ENCODE results near the gene TMIGD1.
"Not testable (repeated sequence)": the region's sequence is repeated elsewhere in the genome, so short reads cannot be mapped to it uniquely, and the experiment has no call there.

The TMIGD1 gene

DNA sequence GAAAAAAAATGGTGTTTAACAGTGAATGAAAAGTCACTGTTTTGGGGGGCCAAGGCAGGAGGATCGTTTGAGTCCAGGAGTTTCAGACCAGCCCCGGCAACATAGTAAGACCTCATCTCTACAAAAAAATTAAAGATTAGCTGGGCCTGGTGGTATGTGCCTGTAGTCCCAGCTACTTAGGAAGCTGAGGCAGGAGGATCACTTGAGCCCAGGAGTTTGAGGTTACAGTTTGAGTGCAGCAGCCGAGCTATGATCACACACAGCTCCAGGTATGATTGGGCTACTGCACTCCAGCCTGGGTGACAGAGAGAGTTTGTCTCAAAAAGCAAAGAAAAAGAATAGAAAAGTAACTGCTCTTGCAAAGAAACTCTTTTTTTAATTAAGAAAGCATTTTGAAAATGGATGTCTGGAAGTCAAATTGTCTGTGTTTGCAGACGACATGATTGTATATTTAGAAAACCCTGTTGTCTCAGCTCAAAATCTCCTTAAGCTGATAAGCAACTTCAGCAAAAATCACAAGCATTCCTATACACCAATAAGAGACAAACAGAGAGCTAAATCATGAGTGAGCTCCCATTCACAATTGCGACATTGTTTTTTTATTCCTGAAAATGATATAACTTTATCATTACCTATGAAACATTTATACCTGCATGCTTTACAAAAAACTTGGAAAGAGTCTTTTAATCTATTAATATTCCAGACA is 24.4 kb upstream of the TMIGD1 start:
- in situ Hi-C loops (cut with HindIII; ENCODE audit: low sequenced_read_pairs): no loop called here

DNA sequence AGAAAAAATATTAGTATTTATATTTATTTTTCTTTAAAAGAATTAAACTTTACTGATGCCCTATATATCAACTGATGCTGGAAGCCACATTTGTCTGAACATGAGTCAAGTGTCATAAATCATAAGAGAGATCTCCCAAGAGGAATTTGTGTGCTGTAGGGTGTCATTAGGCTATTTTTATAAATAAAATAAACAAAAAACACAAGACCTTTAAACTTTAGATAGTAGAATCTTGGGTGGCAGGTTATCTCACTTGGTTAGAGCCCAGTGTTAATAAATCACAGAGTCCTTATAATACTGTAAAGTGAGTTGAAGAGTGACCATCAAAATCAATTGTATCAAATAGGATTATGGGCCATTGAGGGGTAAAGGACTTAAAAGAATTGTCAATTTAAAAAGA is 23.6 kb upstream of the TMIGD1 start:
- in situ Hi-C loops (cut with HindIII; ENCODE audit: low sequenced_read_pairs): no loop called here

DNA sequence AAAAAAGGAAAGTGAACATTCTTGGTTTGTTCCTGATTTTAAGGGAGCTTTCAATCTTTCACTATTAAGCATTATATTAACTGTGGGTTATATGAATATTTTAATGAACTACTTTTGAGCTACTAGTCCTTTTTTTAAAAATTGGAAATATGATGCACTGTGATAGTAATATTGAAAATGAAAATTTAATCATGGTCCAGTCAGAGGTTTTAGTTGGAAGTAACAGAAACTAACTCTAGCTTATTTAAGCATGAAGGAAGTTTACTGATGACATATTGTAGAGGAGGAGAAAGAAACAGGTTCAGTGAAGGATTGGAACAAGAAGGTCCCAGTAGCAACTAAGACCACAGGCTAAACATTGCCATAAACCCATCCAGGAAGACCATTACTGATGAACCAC is 20.8 kb upstream of the TMIGD1 start:
- in situ Hi-C loops (cut with HindIII; ENCODE audit: low sequenced_read_pairs): no loop called here

DNA sequence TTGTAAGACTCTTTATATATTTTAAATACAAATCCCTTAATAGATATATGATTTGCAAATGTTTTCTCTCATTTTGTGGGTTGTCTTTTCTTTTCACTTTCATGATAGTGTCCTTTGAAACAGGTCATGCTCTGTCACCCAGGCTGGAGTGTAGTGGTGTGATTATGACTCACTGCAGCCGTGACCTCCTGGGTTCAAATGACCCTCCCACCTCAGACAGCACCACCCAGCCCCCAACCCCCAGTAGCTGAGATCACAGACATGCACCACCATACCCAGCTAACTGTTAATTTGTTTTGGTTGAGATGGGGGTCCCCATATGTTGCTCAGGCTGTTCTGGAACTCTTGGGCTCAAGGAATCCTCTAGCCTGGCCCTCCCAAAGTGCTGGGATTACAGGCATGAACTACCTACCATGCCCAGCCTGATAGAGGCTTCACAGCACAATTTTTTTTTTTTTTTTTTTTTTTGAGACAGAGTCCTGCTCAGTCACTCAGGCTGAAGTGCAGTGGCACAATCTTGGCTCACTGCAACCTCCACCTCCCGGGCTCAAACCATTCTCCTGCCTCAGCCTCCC is 18.5 kb upstream of the TMIGD1 start:
- in situ Hi-C loops (cut with HindIII; ENCODE audit: low sequenced_read_pairs): no loop called here

DNA sequence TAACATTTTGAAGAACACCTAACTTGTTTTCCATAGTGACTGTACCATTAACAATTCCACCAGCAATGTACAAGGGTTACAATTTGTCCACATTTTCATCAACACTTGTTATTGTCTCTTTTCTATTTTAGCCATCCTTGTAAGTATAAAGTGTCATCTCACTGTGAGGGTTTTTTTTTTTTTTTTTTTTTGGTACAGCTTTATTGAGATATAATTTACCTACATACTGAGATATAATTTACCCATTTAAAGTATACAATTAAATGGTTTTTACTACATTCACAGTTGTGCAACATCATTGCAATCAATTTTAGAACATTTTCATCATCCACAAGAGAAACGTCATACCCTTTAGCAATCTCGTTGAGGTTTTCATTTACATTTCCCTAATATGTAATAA is 17.9 kb upstream of the TMIGD1 start:
- in situ Hi-C loops (cut with HindIII; ENCODE audit: low sequenced_read_pairs): no loop called here

DNA sequence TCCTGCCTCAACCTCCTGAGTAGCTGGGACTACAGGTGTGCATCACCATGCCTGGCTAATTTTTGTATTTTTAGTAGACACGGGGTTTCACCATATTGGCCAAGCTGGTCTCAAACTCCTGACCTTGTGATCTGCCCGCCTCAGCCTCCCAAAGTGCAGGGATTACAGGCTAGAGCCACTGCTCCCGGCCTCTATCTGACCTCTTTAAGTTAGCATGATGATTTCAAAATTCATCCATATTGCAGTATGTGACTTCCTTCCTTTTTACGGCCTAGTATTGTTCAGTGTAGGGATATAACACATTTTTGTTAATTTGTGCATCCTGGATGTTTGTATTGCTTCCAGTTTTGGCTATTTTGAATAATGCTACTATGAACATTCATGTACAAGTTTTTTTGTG is 17.4 kb upstream of the TMIGD1 start:
- in situ Hi-C loops (cut with HindIII; ENCODE audit: low sequenced_read_pairs): not testable (repeated sequence)

DNA sequence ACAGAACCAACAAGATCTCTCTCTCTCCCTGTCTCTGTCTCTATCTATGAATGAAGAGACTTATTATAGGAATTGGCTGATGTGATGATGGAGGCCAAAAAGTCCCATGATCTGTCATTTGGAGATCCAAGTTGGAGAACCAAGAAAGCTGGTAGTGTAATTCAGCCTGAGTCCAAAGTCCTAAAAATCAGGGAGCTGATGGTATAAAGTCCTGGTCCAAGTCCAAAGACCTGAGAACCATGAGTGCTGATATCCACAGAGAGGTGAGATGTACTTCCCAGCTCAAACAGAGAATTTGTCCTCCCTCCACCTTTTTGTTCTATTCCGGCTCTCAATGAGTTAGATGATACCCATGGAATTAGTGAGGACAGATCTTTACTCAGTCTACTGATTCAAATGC is 15.4 kb upstream of the TMIGD1 start:
- in situ Hi-C loops (cut with HindIII; ENCODE audit: low sequenced_read_pairs): loop anchor here (5.0 to 10.0 kb wide), 3 partner anchors 133 to 244 kb away; no protein-coding TSS in a partner anchor

DNA sequence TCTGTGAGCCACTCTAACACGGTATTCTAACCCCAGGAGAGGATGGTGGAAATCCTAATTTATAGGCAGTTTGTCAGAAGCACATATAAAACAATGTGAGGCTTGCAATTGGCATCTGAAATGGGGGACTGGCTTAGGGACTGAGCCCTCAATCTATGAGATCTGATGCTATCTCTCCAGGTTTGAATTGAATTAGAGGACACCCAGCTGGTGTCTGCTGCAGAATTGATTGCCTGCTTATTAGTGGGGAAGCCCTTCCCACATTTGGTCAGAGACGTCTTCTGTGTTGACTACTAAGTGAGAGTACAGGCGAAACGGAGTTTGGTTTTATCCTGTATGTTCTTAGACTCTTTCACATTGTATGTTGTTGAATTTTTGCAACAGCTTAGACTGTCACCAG is 13.6 kb upstream of the TMIGD1 start:
- in situ Hi-C loops (cut with HindIII; ENCODE audit: low sequenced_read_pairs): loop anchor here (5.0 to 10.0 kb wide), 3 partner anchors 135 to 243 kb away; no protein-coding TSS in a partner anchor

DNA sequence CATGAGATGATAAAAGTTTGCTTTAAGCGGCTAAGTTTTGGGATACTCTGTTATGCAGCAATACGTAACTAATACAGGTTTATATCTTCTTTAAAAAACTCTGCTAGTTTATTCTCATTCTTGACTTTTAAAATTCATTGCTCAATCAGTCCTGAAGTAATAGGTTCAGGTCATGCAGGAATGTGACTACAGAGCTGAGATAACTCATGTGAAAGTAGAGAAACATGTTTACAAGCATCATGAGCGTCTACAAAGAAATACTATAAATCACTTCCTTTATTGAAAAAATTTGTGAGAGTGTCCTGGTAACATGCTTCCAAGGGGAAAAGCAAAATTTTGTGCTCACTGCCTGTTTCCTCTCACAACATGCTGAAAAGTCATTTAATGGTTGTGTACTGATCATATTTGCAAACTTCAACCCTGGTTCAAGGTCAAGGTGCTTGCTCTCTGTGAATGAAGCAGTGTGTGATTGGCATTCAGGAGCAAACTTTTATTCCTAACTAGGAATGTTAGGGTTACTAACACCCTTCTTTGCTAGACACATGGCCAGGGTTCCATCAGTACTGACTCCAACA is 12.5 kb upstream of the TMIGD1 start:
- in situ Hi-C loops (cut with HindIII; ENCODE audit: low sequenced_read_pairs): loop anchor here (5.0 to 10.0 kb wide), 3 partner anchors 136 to 242 kb away; no protein-coding TSS in a partner anchor

DNA sequence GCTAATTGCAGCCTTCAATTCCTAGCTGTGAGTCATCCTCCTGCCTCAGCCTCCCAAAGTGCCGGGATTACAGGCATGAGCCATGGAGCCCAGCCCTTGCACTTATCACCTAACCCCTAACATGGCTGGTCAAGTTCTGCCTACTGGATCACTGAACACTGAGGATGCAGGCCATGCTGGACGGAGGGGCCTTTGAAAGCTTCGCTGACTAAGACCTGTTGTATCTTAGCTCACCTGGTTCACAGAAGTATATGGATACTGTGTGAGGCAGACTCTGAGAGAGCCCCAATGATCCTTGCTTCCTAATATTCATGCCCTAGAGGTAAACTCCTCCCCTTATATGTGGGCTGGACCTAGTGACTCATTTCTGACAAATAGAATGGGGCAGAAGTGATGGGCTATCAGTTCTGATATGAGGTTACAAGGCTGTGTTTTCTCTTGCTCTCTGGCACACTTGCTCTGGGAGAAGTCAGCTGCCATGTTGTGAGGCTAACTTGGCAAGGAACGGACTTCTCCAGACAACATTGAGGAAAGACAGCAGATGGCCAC is 11.7 kb upstream of the TMIGD1 start:
- in situ Hi-C loops (cut with HindIII; ENCODE audit: low sequenced_read_pairs): loop anchor here (5.0 to 10.0 kb wide), 3 partner anchors 137 to 241 kb away; no protein-coding TSS in a partner anchor

DNA sequence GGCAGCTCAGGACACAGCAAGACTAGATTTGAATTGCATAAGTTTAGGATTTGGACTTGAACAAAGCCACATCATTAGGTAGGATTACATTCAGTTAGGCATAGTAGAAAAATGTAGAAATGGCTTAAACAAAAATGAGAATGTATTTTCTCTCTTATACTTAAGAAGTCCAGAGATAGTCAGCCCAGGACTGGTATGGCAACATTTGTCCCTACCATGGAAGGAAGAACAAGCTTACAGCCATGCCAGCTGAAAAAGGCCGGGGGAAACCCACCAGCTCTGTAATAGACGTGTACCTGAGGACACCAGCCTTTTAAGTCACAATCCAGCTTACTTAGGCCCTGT is 11.2 kb upstream of the TMIGD1 start:
- in situ Hi-C loops (cut with HindIII; ENCODE audit: low sequenced_read_pairs): loop anchor here (5.0 to 10.0 kb wide), 3 partner anchors 137 to 240 kb away; no protein-coding TSS in a partner anchor

DNA sequence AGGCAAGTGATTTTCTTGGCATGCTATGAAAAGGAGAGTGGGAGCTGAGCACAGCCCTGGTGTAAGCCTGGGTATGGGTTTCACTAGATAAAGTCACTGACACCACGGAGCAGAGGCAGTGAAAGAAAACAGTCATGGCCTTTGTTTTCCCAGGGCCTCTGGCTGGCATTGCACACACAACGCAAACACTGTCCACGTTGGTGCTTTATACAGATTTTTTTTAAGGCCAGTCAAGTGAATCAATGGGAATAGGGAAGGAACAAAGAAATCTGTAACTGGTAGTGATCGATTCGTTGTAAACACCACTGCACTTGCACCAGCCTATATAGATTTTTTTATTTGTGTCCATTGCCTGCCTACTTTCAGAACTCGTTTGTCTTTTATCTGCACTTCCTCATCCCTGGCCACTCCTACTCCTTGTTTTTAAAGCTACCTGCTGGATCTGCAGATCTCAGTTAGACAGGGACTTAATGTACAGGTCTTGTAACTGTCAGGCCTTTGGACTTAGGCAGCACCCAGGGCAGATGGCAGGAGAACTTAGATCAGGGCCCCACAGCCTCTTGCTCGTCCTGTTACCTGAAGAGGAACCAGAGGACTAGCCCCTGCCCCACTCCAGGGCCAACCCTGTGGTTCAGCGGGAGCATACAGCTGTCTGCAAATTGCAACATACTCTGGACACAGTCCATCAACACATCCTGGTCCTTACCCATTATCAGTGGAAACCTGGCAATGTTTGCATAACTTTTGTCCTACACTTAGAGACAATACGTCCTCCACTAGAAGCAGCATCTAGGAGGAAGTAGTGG is 10.6 kb upstream of the TMIGD1 start:
- in situ Hi-C loops (cut with HindIII; ENCODE audit: low sequenced_read_pairs): loop anchor here (5.0 to 10.0 kb wide), 3 partner anchors 138 to 240 kb away; no protein-coding TSS in a partner anchor

DNA sequence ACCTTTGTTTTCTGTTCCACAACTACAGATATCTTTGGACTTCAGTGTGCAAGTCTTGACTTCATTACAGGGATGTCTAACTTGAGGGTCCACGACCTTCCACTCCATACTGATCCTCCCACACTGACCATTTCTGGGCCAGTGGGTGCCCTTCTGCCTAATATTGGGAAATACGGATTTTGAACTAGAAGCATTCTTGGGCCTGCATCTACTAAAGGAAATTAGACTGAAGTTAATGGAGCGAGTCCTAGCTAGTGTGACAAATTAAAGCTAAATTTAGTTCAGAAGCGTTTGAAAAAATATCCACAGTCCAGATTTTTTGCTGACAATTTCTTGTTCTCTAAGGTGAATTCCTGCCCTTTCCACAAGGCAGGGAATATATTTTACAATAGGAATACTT is 9.9 kb upstream of the TMIGD1 start:
- in situ Hi-C loops (cut with HindIII; ENCODE audit: low sequenced_read_pairs): loop anchor here (10.0 kb wide), 2 partner anchors 149 to 239 kb away; no protein-coding TSS in a partner anchor

DNA sequence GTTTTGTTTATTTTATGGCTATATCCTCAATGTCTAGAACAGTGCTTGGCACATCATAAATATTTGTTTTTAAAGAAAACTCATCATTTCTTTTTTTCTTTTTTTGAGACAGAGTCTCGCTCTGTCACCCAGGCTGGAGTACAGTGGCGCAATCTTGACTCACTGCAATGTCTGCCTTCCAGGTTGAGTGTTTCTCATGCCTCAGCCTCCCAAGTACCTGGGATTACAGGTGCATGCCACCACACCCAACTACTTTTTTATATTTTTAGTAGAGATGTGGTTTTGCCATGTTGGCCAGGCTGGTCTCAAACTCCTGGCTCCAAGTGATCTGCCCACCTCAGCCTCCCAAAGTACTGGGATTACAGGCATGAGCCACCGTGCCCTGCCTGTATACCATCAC is 9.4 kb upstream of the TMIGD1 start:
- in situ Hi-C loops (cut with HindIII; ENCODE audit: low sequenced_read_pairs): loop anchor here (10.0 kb wide), 2 partner anchors 148 to 238 kb away; no protein-coding TSS in a partner anchor

DNA sequence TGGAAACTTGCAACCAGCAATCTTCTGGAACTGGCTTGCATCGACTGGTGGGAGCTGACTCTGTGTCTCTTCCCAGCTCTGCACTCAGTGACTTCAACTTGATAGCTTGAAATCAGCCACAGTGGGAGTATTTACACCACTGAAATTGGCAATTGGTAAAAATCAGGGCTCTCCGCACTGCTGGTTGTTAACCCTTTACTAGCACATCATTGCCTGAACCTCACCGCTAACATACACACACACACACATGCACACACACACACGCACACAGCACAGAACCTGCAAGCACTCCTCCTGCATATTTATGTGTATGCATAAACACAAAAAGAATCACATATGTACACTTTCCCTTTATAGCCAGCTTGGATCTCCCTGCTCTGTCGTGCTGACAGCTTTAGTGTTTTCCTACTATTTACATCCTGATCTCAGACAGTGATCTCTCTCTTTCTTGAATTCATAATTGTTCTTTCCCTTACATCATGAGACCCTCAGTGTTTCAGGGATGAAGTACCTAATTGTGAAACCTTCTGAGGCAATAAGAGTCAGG is 7.9 kb upstream of the TMIGD1 start:
- in situ Hi-C loops (cut with HindIII; ENCODE audit: low sequenced_read_pairs): loop anchor here (10.0 kb wide), 2 partner anchors 147 to 237 kb away; no protein-coding TSS in a partner anchor

DNA sequence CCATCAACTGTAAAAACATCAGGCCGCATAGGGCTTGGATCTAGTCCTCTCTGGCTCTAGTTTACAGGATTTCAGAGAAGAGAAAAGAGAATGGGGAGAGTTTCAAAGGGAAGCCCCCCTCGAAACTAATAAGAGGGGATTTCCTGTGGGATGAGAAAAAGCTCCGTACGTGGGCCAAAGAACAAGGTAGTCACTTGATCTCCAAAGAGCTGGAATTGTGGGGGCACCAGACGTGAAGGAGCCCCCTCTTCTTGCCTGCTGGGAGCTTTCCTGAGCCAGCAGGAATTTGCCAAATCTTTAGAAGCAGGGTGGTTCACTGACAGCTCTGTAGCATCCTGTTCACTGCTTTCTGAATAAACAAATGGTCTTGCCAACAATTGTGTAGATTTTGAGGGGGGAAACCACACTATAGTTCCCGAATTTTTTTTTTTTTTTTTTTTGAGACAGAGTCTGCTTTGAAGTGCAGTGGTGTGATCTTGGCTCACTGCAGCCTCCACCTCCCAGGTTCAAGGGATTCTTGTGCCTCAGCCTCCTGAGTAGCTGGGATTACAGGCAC is 7.0 kb upstream of the TMIGD1 start:
- in situ Hi-C loops (cut with HindIII; ENCODE audit: low sequenced_read_pairs): loop anchor here (10.0 kb wide), 2 partner anchors 146 to 236 kb away; no protein-coding TSS in a partner anchor

DNA sequence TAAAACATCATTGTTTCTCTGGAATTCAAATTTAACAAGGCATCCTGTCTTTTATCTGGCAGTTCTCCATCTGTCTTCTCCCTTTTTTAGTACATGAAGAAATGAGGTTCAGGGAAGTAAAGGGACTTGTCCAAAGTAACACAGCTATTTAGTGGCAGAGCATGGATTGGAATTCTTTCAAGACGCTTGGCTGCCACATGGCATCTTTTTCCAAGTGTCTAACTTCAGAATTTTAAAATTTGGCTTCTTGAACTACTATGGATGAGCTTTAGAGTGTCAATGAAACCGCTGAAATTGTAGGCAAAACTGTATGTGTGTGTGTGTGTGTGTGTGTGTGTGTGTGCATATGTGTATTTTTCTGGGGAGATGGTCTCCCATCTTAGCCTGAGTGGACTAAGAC is 5.2 kb upstream of the TMIGD1 start:
- in situ Hi-C loops (cut with HindIII; ENCODE audit: low sequenced_read_pairs): no loop called here

DNA sequence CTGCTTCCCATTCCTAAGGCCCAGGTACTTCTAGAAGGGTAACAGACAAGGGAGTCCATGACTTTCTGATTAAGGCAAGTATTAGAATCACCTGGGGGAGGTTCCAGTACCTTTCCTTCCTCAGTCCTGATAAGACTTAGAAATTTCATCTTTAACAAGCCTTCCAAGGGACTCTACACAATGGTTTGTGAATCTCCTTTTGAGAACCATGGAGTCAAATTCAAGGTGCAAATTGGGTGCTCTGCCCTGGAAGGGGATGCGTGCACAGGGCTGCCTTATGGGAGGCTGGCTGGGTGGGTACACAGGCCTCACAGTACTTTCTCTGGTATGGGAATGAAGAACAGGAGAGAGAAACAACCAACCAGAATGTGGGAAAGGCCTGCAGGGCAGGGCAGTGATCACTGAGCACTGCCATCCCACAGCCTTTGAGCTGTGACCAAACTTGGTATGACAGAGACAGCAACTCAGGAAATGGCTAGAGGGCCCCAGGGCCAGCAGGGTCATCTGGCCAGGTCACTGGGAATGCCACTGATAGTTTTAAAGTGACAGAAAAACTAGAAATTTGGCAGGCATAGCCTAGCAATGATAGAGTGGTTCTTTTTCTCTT is 3.6 kb upstream of the TMIGD1 start:
- in situ Hi-C loops (cut with HindIII; ENCODE audit: low sequenced_read_pairs): no loop called here

DNA sequence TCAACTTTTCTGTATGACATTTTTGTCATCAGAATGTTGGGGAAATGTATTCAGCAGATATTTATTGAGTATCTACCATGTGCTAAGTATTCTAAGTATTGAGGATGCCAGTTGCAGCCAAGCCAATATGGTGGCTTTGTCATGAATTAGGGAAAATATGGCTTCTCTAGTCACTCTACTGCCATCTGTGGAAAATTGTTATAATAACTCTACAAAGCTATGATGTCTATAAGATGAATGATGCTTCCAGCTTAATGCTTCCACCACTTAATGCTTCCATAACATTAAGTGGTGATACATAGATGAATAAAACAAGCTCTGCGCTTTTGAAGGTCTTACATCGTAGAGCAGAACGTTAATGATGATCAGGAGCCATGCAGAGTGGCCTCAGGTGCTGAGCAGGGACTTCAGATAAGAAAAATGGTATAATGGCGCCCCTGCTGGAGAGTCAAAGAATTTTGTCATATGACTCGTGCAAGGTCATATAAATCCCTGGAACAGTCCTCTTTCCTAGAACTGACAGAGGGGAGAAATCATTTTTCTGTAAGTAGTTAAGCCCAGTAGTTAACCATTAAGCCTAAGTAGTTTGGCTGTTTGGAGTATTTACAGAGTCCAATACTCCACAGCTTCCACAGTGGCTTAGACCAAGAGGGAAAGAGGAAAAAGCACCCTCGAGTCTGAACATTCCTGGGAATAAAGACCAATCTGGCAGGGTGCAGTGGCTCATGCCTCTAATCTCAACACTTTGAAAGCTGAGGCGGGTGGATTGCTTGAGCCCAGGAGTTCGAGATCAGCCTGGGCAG is 2.7 kb upstream of the TMIGD1 start:
- in situ Hi-C loops (cut with HindIII; ENCODE audit: low sequenced_read_pairs): no loop called here
